ENCODE results near the gene CAMK1D. TPM values are rescaled to one million over a fixed set of nuclear protein-coding genes. Genes with fewer than 3 reads are reported as not detected.

CAMK1D gene
- total RNA-seq, 1 experiment from 2014 or later, result 3.8 TPM

DNA sequence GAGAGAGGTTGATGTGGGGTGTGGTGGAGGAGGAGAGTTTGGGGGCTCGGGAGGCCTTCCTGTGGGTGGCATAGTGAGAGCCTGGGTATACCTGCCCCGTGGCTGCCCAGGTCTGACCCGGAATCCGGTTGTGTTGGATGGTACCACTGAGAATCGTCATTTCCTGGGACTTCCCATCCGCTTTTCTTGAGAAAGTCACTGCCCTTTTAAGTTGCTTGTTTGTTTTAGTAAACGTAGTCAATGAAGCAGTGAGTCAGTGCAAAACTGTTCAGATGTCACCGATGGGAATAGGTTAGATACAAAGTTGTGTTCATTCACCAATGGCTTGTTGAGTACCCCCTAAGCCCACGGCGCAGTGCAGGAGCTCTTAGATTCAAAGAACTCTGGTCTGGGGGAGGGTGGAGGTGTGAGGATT lies 285.8 kb downstream of the CAMK1D start:
- H3K27me3 ChIP-seq (replicated peaks), result no peaks in the 10 kb centered on the region
- peak in 1 of 2 experiments; percentile 12 for DNase-seq (ENCODE audit: low read depth in 1 of 2, low spot score in 2 of 2)

GRCh38 chr10:12636571-12636970 lies 287.2 kb downstream of the CAMK1D start:
- H3K4me1 ChIP-seq (replicated peaks), result peaks cover 9% of the 10 kb centered on the region
- H3K9me3 ChIP-seq (replicated peaks), result no peaks in the 10 kb centered on the region
- no peaks in the 10 kb centered on the region for H3K27me3 ChIP-seq (replicated peaks)
- DNase-seq (ENCODE audit: low read depth in 1 of 2, low spot score in 2 of 2), result no peak
- no peaks in the 10 kb centered on the region for H3K36me3 ChIP-seq
- no peak overlapping the region for H3K27ac ChIP-seq
- no peak overlapping the region for H3K4me3 ChIP-seq

More for the DNA sequence above, 285.8 kb downstream of the CAMK1D start:
- peaks cover 9% of the 10 kb centered on the region for H3K4me1 ChIP-seq (replicated peaks)
- no peaks in the 10 kb centered on the region for H3K36me3 ChIP-seq
- no peak overlapping the region for H3K4me3 ChIP-seq
- H3K27ac ChIP-seq, result no peak overlapping the region
- no peaks in the 10 kb centered on the region for H3K9me3 ChIP-seq (replicated peaks)

DNA sequence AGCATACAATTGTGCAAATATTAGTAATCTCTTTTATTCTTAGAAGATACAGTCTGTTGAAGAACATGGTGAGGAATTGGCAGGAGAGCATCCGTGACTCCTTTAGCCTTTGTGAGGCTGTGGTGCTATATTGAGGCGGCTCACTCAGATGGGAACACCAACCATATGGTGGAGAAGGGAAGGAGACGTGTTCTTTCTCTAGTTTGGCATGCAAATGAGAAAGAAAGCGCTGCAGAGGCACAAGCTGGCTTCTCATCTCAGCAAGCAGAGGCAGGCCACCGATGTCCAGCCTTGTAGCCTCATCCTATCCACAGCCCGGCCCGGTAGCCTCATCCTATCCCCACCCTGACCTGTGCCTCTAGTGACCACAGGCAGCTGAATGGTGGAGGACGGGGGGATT lies 288.3 kb downstream of the CAMK1D start:
- Histone ChIP-seq H3K27me3 (replicated peaks) (no peaks in the 10 kb centered on the region), H3K27ac (no peak overlapping the region), H3K9me3 (replicated peaks) (no peaks in the 10 kb centered on the region), H3K36me3 (no peaks in the 10 kb centered on the region), H3K4me1 (replicated peaks) (peaks cover 9% of the 10 kb centered on the region), H3K4me3 (no peak overlapping the region)
- DNase-seq (ENCODE audit: low read depth in 1 of 2, low spot score in 2 of 2), result no peak

GRCh38 chr10:12638103-12638502 lies 288.8 kb downstream of the CAMK1D start:
- Histone ChIP-seq H3K27me3 (replicated peaks) (no peaks in the 10 kb centered on the region), H3K36me3 (no peaks in the 10 kb centered on the region), H3K9me3 (replicated peaks) (no peaks in the 10 kb centered on the region), H3K27ac (no peak overlapping the region), H3K4me3 (no peak overlapping the region), H3K4me1 (replicated peaks) (peaks cover 9% of the 10 kb centered on the region)
- no peak for DNase-seq (ENCODE audit: low read depth in 1 of 2, low spot score in 2 of 2)

DNA sequence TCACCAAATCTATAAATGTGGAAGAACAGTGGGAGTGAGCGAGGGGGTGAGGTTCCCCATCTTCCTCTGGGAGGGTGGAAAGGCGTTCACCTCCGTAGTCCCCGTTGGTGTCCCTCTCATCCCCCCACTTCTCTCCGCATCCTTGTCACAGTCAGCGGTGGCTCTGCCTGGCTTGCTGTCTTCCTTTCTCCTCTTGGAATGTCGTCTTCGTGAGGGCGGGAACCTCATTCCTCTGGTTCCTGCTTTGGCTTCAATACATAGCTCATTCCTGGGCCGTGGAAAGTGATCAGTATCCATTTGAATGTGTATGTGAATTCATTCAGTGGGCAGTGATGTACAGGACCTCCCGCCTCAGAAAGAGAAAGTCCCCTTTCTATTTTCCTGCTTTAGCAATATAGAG lies 289.4 kb downstream of the CAMK1D start:
- DNase-seq (ENCODE audit: low read depth in 1 of 2, low spot score in 2 of 2), result no peak

GRCh38 chr10:12639996-12640944 lies 290.9 kb downstream of the CAMK1D start:
- Histone ChIP-seq H3K4me1 (replicated peaks) (peaks cover 2% of the 10 kb centered on the region), H3K27ac (no peak overlapping the region), H3K36me3 (no peaks in the 10 kb centered on the region), H3K9me3 (replicated peaks) (no peaks in the 10 kb centered on the region), H3K27me3 (replicated peaks) (no peaks in the 10 kb centered on the region), H3K4me3 (no peak overlapping the region)
- no peak for DNase-seq (ENCODE audit: low read depth in 1 of 2, low spot score in 2 of 2)

More for the DNA sequence above, 289.4 kb downstream of the CAMK1D start:
- no peak overlapping the region for H3K4me3 ChIP-seq
- peaks cover 9% of the 10 kb centered on the region for H3K4me1 ChIP-seq (replicated peaks)
- no peaks in the 10 kb centered on the region for H3K27me3 ChIP-seq (replicated peaks)
- no peak overlapping the region for H3K27ac ChIP-seq
- H3K36me3 ChIP-seq, result no peaks in the 10 kb centered on the region
- H3K9me3 ChIP-seq (replicated peaks), result no peaks in the 10 kb centered on the region

- Histone ChIP-seq H3K27ac (no peak overlapping the region), H3K27me3 (replicated peaks) (no peaks in the 10 kb centered on the region), H3K4me3 (no peak overlapping the region), H3K9me3 (replicated peaks) (no peaks in the 10 kb centered on the region), H3K4me1 (replicated peaks) (no peaks in the 10 kb centered on the region), H3K36me3 (no peaks in the 10 kb centered on the region)
- no peak for DNase-seq (ENCODE audit: low read depth in 1 of 2, low spot score in 2 of 2)
Observed at GRCh38 chr10:12642036-12642435, 292.7 kb downstream of the CAMK1D start.

DNA sequence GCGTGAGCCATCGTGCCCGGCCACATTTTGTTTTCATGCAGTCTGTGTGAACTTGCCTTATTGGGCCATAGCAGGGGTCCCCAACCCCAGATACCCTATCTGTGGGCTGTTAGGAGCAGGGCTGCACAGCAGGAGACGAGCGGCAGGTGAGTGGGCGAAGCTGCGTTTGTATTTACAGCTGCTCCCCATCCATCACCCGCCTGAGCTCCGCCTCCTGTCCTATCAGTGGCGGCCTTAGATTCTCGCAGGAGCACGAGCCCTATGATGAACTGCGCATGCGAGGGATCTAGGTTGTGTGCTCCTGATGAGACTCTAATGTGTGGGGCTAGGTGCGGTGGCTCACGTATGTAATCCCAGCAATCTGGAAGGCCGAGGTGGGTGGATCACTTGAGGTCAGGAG lies 293.9 kb downstream of the CAMK1D start:
- no peaks in the 10 kb centered on the region for H3K36me3 ChIP-seq
- H3K9me3 ChIP-seq (replicated peaks), result no peaks in the 10 kb centered on the region
- DNase-seq (ENCODE audit: low read depth in 1 of 2, low spot score in 2 of 2), result no peak
- H3K27ac ChIP-seq, result no peak overlapping the region
- no peaks in the 10 kb centered on the region for H3K27me3 ChIP-seq (replicated peaks)
- H3K4me1 ChIP-seq (replicated peaks), result no peaks in the 10 kb centered on the region
- no peak overlapping the region for H3K4me3 ChIP-seq

GRCh38 chr10:12644380-12645144 lies 295.2 kb downstream of the CAMK1D start:
- no peak for DNase-seq (ENCODE audit: low read depth in 1 of 2, low spot score in 2 of 2)
- H3K27ac ChIP-seq, result no peak overlapping the region
- H3K9me3 ChIP-seq (replicated peaks), result no peaks in the 10 kb centered on the region
- H3K36me3 ChIP-seq, result no peaks in the 10 kb centered on the region
- H3K27me3 ChIP-seq (replicated peaks), result no peaks in the 10 kb centered on the region
- no peaks in the 10 kb centered on the region for H3K4me1 ChIP-seq (replicated peaks)
- H3K4me3 ChIP-seq, result no peak overlapping the region

GRCh38 chr10:12645449-12645848 lies 296.1 kb downstream of the CAMK1D start:
- H3K36me3 ChIP-seq, result no peaks in the 10 kb centered on the region
- no peaks in the 10 kb centered on the region for H3K27me3 ChIP-seq (replicated peaks)
- H3K9me3 ChIP-seq (replicated peaks), result no peaks in the 10 kb centered on the region
- H3K27ac ChIP-seq, result no peak overlapping the region
- no peaks in the 10 kb centered on the region for H3K4me1 ChIP-seq (replicated peaks)
- DNase-seq (ENCODE audit: low read depth in 1 of 2, low spot score in 2 of 2), result no peak
- no peak overlapping the region for H3K4me3 ChIP-seq

GRCh38 chr10:12649012-12649584 lies 299.8 kb downstream of the CAMK1D start:
- no peak overlapping the region for H3K27ac ChIP-seq
- H3K36me3 ChIP-seq, result no peaks in the 10 kb centered on the region
- DNase-seq (ENCODE audit: low read depth in 1 of 2, low spot score in 2 of 2), result no peak
- H3K27me3 ChIP-seq (replicated peaks), result no peaks in the 10 kb centered on the region
- no peaks in the 10 kb centered on the region for H3K9me3 ChIP-seq (replicated peaks)
- no peaks in the 10 kb centered on the region for H3K4me1 ChIP-seq (replicated peaks)
- H3K4me3 ChIP-seq, result no peak overlapping the region

DNA sequence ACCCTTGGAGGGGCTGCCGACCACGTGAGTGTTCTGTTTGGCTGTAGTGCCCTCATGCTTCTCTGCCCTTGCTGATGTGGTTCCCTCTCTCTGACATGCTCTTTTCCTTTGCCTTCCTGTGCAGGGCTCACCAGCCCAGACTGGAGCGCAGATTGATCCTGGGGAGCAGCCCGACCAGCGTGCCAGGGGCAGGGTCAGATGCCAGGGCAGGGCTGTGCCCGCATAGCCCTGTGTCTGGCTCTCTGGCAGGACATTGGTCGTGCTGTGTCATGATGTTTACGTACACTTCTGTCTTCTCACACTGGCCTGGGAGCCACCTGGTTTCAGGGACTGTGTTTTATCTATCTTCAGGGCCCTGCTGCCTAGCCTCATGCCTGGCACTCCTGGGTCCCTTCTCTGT lies 300.8 kb downstream of the CAMK1D start:
- DNase-seq (ENCODE audit: low read depth in 1 of 2, low spot score in 2 of 2), result no peak
- Histone ChIP-seq H3K27ac (no peak overlapping the region), H3K9me3 (replicated peaks) (no peaks in the 10 kb centered on the region), H3K4me3 (no peak overlapping the region), H3K4me1 (replicated peaks) (no peaks in the 10 kb centered on the region), H3K36me3 (no peaks in the 10 kb centered on the region), H3K27me3 (replicated peaks) (no peaks in the 10 kb centered on the region)

DNA sequence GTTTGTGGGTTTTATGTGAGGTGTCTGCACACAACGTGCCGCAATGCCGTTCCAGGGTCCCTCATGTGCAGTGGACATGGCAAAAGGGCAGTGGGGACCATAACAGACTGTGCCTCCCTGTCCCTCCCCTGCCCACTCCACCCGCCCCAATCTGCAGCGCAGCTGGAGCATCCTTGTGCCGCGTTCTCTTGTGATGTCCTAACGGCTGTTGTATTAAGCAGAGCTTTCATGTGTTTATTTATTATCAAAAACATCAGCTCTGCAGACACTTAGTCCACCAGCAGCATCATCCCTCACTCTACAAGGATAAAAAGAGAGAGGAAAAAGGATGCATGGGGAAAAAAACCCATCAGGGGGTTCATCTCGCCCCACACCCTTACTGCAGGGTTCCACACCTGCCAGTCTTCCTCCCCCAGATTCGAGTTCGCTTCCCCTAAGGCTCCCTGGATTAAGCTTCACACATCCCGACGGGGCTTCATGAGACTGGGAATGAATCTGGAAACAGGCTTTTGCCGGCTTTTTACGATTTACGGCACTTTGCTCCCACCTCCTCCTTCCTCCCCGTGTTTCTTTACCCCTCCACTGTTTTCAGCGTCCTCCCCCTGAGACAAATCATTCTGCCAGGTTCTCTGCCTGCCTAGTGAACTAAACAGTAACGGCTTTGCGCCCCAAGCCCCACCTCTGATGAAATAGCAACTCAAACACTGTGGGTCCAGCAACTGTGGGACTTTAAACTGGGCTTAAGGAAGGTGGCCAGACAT lies 301.4 kb downstream of the CAMK1D start:
- Histone ChIP-seq H3K27ac (no peak overlapping the region), H3K27me3 (replicated peaks) (no peaks in the 10 kb centered on the region), H3K9me3 (replicated peaks) (no peaks in the 10 kb centered on the region), H3K4me3 (no peak overlapping the region), H3K4me1 (replicated peaks) (no peaks in the 10 kb centered on the region), H3K36me3 (no peaks in the 10 kb centered on the region)
- DNase-seq (ENCODE audit: low read depth in 1 of 2, low spot score in 2 of 2), result no peak

Data from SJSA1 (cell line).